Esophagus squamous epithelium (tissue), 4 donors: ENCODE data around the gene MSL2.

ENCODE experiments used
- POLR2A ChIP-seq, 4 donors: fragments of 450-650 bp; IDR thresholded peaks; one replicate each; pipeline ENCODE4 v1.6.1; 2017; ENCODE audit warnings: antibody characterized with exemption in 4 of 4, mild to moderate bottlenecking in 4 of 4, moderate library complexity in 3 of 4
- TF ChIP-seq, protein P1 (sequence below), 6 experiments: fragments of 450-650 bp in 4 of 6; fragments of 200-600 bp in 2 of 6; sonication (generic) in 2 of 6; IDR thresholded peaks; one replicate each; pipeline ENCODE4 v1.5.1; 2016 to 2019; ENCODE audit warnings: antibody characterized with exemption in 6 of 6, mild to moderate bottlenecking in 4 of 6, moderate library complexity in 4 of 6

DNA sequence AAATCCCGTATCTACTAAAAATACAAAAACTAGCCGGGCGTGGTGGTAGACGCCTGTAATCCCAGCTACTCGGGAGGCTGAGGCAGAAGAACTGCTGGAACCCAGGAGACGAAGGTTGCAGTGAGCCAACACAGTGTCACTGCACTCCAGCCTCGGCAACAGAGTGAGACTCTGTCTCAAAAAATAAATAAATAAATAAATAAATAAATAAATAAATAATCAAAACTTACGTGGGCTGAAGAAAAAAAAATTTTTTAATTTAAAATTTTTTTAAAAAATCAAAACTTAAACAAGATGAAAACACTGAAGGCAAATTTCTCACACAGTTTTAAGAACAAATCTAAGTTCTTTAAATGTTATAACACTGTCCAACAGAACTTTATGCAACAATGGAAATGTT is 14.4 kb downstream of the MSL2 start:
- TF ChIP-seq, protein P1, sequence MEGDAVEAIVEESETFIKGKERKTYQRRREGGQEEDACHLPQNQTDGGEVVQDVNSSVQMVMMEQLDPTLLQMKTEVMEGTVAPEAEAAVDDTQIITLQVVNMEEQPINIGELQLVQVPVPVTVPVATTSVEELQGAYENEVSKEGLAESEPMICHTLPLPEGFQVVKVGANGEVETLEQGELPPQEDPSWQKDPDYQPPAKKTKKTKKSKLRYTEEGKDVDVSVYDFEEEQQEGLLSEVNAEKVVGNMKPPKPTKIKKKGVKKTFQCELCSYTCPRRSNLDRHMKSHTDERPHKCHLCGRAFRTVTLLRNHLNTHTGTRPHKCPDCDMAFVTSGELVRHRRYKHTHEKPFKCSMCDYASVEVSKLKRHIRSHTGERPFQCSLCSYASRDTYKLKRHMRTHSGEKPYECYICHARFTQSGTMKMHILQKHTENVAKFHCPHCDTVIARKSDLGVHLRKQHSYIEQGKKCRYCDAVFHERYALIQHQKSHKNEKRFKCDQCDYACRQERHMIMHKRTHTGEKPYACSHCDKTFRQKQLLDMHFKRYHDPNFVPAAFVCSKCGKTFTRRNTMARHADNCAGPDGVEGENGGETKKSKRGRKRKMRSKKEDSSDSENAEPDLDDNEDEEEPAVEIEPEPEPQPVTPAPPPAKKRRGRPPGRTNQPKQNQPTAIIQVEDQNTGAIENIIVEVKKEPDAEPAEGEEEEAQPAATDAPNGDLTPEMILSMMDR (IDR thresholded peaks at IDR 0.05), result no peak
- no peak for TF ChIP-seq POLR2A (IDR thresholded peaks at IDR 0.05)
